Prostate gland (tissue), 2 donors: ENCODE results near the gene PLCG2.

Experiments used
- CTCF ChIP-seq, 4 experiments: fragments of 200-600 bp in 2 of 4; fragments of 450-650 bp in 2 of 4; sonication (generic) in 2 of 4; IDR thresholded peaks; 1 replicate in 3 of 4; 2 replicates in 1 of 4; pipeline ENCODE4 v1.5.1; 2016 to 2019; ENCODE audit warnings: antibody characterized with exemption in 4 of 4, mild to moderate bottlenecking in 2 of 4, moderate library complexity in 2 of 4
- POLR2A ChIP-seq: fragments of 450-650 bp; IDR thresholded peaks from one replicate; pipeline ENCODE4 v1.6.1; 2016; ENCODE audit warnings: antibody characterized with exemption, mild to moderate bottlenecking
- POLR2AphosphoS5 ChIP-seq: sonication (generic); formaldehyde crosslinking; IDR thresholded peaks from one replicate; pipeline ENCODE4 v1.6.1; 2017; ENCODE audit warnings: antibody characterized with exemption

- no peak for TF ChIP-seq POLR2A
- TF ChIP-seq CTCF (IDR thresholded peaks at IDR 0.05) = no peak
- TF ChIP-seq POLR2AphosphoS5 = no peak
Observed at GRCh38 chr16:81994485-81994884, 215.4 kb downstream of the PLCG2 start.
